ENCODE results near the gene ARHGAP6.
"Not testable (repeated sequence)": the region's sequence is repeated elsewhere in the genome, so short reads cannot be mapped to it uniquely, and the experiment has no call there.

ARHGAP6 gene

GRCh38 chrX:11146411-11146810 lies 519.3 kb downstream of the ARHGAP6 start:
- no peak for DNase-seq

DNA sequence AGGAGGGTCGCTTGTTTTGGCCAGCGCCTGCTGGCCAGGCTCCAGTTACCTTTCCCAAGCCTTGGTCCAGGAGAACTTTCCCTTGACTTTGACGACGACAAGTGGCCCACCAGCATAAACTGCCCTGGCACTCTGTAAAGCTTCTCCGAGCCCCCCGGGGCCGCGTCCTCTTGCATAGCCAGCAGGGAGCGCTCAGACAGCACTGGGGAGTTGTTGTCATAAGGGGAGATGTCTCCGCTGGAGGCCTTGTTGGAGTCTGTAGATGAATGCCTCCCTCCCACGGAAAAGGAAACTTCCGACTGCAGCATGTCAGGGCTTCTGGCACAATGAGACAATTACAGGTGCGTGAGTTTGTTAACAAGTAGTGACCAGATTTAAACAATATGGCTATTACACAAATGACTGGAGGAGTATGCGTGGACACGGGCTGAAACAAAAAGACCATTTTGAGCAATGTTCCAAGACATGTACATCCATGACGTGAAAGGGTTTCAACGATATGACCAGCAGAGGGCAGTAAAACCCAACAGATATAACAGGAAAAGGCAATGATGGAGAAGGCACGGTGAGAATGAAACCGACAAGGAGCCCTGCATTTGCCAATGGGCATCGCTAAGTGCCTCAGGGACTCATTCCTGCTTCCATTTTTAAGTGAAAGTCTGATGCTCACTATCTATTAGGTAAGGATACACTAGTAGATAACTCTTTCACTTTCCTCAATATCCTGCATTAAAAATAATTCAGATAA lies 521.6 kb downstream of the ARHGAP6 start:
- peak; percentile 71 to 84 (median 80) for DNase-seq

- DNase-seq: no peak
Observed at GRCh38 chrX:11138498-11139390, 527.0 kb downstream of the ARHGAP6 start.

- peak; percentile 29 to 64 (median 60) for DNase-seq
Observed at GRCh38 chrX:11137543-11138139, 528.1 kb downstream of the ARHGAP6 start.

- DNase-seq: no peak
Observed at GRCh38 chrX:11135564-11136185, 530.0 kb downstream of the ARHGAP6 start.

DNA sequence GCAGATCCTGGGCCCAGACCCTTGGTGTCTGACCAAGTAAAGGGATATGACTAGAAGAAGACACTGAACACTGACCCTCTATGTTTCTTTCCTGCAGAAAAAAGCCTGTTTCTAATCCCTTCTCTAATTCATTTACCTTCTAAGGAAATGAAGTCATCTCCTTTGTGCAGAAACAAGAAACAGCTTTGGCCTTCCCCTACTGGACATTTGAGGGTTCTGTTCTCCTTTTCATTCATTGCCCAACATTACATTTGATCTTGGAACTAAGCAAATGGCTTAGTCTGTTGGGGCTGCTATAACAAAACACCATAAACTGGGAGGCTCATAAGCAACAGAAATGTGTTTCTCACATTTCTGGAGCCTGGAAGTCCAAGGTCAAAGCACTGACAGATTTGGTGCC lies 534.6 kb downstream of the ARHGAP6 start:
- peak; percentile 25 to 58 (median 46) for DNase-seq

GRCh38 chrX:11130136-11130535 lies 535.6 kb downstream of the ARHGAP6 start:
- no peak for DNase-seq

- peak; percentile 37 to 72 (median 60) for DNase-seq
Observed at GRCh38 chrX:11129534-11130105, 536.1 kb downstream of the ARHGAP6 start.

- DNase-seq: no peak
Observed at GRCh38 chrX:11125060-11125459, 540.7 kb downstream of the ARHGAP6 start.

GRCh38 chrX:11124112-11124511 lies 541.6 kb downstream of the ARHGAP6 start:
- no peak for DNase-seq

GRCh38 chrX:11123087-11123486 lies 542.6 kb downstream of the ARHGAP6 start:
- DNase-seq: not testable (repeated sequence)

DNA sequence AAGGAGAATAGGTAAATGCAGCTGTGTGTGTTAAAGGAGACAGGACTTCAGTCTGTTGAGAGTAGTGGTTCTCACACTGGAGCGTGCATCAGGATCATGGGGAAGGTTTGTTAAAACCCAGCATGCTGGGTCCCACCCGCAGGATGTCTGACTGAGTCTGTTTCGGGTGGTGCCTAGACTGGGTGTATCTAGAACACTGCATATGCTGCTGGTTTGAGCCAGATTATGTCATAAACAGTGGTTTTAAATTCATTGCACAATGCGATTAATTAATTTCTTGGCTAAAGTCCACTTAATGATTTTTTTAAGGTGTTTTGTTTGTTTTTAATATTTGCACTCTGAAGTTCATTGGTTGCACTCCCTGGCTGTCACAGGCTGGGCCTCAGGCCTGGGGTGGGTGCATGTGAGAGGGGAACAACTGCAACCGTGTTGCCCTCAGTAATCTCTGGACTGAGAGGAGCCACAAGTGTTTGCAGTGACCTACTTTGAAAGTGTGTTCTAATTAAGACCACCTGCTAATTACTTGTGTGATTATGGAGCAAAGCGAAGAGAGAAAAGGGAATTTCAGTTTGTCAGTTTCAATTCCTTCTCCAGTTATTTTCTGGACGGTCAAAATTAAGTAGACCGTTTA lies 546.3 kb downstream of the ARHGAP6 start:
- no peak for DNase-seq

- DNase-seq: peak in 2 of 4 experiments; percentile 24 to 28
Observed at GRCh38 chrX:11117745-11118144, 548.0 kb downstream of the ARHGAP6 start.

- peak; percentile 45 to 71 (median 68) for DNase-seq
Observed at GRCh38 chrX:11113731-11114130, 552.0 kb downstream of the ARHGAP6 start.

DNA sequence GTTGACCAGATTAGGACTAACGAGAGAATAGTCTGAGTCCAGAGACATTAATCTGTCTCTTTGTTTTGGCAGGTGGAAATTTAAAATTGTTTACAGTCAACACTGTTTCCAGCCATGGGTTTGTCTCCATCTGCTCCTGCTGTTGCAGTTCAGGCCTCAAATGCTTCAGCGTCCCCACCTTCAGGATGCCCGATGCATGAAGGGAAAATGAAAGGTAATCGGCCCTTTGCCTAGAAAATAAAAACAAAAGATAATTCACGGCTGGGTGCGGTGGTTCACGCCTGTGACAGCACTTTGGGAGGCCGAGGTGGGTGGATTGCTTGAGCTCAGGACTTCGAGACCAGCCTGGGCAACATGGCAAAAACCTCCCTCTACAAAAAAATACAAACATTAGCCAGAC lies 553.8 kb downstream of the ARHGAP6 start:
- no peak for DNase-seq

GRCh38 chrX:11111037-11111851 lies 554.5 kb downstream of the ARHGAP6 start, which contains the start of gene HCCS:
Gene HCCS (plus strand): TSS chrX:11111332. CDS start chrX:11112061, 729 bp downstream.
- DNase-seq: peak; percentile 86 to 94 (median 92)

- no peak for DNase-seq
Observed at GRCh38 chrX:11109968-11110367, 555.8 kb downstream of the ARHGAP6 start.

DNA sequence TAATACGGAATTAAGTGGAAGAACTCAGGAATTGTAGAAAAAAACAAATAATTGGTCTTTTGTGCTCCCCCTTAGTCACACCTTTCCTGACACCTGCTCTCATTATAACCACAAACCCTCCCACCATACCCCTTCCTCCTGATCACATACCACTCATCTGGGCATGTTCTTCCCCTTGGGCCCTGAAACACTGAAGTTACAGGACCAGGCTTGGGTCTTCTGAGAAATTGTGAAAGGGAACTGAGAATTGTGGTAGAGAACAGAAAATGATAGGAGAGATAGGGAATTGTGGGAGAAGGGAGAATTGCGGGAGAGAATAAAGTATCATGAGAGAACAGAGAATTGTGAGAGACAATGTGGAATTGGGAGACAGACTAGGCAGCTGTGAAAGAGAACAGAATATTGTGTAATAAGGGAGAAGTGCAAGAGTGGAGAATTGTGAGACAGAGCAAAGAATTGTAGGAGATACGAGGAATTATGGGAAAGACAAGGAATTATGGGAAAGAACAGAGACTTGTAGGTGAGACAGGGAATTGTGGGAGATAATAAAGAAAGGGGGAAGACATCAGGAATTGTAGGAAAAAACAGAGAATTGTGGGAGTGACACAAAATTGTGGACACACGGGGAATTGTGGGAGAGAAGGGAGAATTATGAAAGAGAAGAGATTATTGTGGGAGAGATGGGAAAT lies 557.3 kb downstream of the ARHGAP6 start:
- DNase-seq: no peak

DNA sequence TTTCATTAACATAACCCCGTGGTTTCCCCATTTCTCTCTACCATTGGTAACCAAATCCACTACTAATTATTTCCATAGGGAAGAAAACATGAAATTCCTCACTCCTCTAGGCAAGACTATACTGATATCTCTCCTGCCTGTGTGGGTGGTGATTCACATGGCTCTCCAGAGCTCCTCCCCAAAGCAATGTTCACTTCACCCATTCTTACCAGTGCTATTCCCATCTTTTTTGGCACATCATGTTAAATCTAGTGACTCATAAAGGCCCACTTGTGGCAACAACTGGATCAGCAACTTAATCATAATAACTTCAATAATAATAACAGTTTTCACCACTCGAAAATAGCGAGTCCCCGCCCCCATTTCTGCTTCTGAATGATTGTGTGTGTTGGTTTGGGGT lies 560.6 kb downstream of the ARHGAP6 start:
- no peak for DNase-seq

DNA sequence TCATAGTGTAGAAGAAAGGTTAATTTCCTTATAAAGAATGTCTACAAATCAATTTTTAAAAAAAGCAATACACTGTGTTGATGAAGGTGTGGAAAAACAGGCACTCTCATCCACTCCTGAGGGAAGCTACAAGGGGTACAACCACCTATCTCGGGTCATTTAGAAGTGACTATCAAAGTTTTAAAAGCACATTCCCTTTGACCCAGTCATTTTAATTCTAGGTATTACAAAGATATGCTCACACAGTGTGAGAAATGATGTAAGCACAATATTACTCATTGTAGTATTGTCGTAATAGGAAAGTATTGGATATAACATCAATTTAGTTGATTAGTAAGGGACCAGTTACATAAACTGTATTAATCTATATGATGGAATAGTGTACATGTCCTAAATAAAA lies 562.0 kb downstream of the ARHGAP6 start:
- DNase-seq: no peak

Measured in suppressor macrophage (primary cell).